WERI-Rb-1 (cell line): ENCODE measurements around the gene NUDCD3.

Experiments used
- DNase-seq: peaks from one replicate; pipeline ENCODE4 v3.0.0-alpha.2; 2020
- H3K27ac ChIP-seq: fragments of 250-450 bp; sonication (Bioruptor Pico); 2 replicates; pipeline ENCODE4 v1.5.1; 2020; ENCODE audit warnings: mild to moderate bottlenecking, moderate library complexity
- H3K27me3 ChIP-seq: fragments of 250-450 bp; sonication (Bioruptor Pico); 2 replicates; pipeline ENCODE4 v1.5.1; 2021; ENCODE audit warnings: mild to moderate bottlenecking, low read depth, moderate library complexity; ENCODE audit not compliant: insufficient read depth, severe bottlenecking
- H3K36me3 ChIP-seq: fragments of 250-450 bp; sonication (Bioruptor Pico); 2 replicates; pipeline ENCODE4 v1.5.1; 2020; ENCODE audit warnings: mild to moderate bottlenecking, moderate library complexity
- H3K4me3 ChIP-seq: 2 replicates; pipeline ENCODE4 v1.5.1; 2011; ENCODE audit warnings: low read depth, mild to moderate bottlenecking, control low read depth, low read length
- H3K9me3 ChIP-seq: fragments of 250-450 bp; sonication (Bioruptor Pico); 2 replicates; pipeline ENCODE4 v1.5.1; 2021; ENCODE audit warnings: mild to moderate bottlenecking, moderate library complexity; ENCODE audit not compliant: severe bottlenecking
- TF ChIP-seq, protein P1 (sequence below): IDR thresholded peaks from 2 replicates; pipeline ENCODE4 v1.5.1; 2011; ENCODE audit warnings: low read depth, mild to moderate bottlenecking, control low read depth, inconsistent platforms, low read length

Gene NUDCD3

DNA sequence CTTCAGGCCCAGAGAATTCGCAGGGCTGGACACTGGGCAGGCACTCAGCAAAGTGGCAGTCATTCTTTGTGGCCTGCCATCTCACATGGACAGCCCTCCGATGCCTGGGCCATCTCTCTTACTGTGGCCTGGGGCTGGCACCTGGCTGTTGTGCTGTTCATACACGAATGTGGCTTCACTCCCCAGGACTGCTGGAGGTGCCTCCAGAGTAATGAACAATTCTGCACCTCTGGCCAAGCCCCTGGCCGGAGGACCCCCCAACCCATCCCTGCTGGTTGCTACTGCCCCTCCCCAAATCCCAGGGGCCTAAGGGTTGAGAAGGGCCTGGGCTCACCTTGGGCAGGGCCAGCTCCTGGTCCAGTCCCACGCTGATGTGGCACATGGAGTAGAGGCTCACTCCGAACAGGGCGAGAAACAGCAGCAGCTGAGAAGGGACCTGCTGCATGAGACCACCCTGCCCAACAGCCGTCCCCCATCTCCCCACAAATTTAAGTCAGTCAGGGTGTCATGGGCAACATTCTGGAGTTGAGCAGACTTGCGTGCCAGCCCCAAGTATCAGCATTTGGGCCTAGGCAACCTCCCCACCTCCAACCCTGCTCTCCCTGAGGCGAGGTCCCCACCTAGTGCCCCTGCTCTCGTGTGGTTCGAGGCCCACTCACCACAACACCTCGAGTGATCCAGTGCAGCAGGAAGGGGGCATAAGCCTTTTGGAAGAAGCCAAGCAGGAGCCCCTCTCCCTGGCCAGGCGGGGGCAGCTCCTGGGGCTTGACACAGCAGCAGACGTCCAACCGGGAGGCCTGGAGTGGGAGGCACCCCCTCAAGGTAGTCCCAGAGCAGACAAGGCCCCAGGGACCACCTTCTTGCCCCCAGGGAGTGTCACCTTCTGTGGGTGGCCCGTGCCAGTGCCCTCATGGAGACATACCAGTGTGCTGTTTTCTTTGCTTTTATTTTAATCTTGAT lies 41.2 kb upstream of the NUDCD3 start:
- H3K4me3 ChIP-seq: no peak overlapping the region
- peaks cover under 1% of the 10 kb centered on the region for H3K9me3 ChIP-seq
- H3K36me3 ChIP-seq: no peaks in the 10 kb centered on the region
- DNase-seq: no peak
- no peak overlapping the region for H3K27ac ChIP-seq
- no peaks in the 10 kb centered on the region for H3K27me3 ChIP-seq
- TF ChIP-seq, protein P1, sequence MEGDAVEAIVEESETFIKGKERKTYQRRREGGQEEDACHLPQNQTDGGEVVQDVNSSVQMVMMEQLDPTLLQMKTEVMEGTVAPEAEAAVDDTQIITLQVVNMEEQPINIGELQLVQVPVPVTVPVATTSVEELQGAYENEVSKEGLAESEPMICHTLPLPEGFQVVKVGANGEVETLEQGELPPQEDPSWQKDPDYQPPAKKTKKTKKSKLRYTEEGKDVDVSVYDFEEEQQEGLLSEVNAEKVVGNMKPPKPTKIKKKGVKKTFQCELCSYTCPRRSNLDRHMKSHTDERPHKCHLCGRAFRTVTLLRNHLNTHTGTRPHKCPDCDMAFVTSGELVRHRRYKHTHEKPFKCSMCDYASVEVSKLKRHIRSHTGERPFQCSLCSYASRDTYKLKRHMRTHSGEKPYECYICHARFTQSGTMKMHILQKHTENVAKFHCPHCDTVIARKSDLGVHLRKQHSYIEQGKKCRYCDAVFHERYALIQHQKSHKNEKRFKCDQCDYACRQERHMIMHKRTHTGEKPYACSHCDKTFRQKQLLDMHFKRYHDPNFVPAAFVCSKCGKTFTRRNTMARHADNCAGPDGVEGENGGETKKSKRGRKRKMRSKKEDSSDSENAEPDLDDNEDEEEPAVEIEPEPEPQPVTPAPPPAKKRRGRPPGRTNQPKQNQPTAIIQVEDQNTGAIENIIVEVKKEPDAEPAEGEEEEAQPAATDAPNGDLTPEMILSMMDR: no peak

DNA sequence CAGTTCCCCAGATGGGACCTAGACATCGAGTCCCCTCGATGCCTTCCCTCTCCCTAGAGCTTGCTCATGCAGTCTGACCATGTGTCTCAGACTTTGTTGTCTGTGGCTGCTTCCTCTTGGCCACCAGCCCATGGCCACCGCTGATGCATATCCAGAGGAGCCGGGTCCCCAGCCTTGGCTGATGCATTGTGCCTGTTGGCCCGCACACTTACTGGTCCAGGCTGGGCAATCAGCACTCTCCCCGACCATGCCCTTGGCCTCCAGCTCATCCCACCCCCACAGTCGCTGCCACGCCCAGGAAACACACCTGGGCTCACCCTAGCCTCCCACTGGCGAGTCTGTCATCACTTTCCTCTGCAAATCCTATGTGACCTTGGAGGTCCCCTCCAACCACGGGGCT lies 40.5 kb upstream of the NUDCD3 start:
- Histone ChIP-seq H3K27me3 (no peaks in the 10 kb centered on the region), H3K27ac (no peak overlapping the region), H3K36me3 (no peaks in the 10 kb centered on the region), H3K9me3 (peaks cover 2% of the 10 kb centered on the region), H3K4me3 (no peak overlapping the region)
- no peak for DNase-seq
- TF ChIP-seq, protein P1: no peak

DNA sequence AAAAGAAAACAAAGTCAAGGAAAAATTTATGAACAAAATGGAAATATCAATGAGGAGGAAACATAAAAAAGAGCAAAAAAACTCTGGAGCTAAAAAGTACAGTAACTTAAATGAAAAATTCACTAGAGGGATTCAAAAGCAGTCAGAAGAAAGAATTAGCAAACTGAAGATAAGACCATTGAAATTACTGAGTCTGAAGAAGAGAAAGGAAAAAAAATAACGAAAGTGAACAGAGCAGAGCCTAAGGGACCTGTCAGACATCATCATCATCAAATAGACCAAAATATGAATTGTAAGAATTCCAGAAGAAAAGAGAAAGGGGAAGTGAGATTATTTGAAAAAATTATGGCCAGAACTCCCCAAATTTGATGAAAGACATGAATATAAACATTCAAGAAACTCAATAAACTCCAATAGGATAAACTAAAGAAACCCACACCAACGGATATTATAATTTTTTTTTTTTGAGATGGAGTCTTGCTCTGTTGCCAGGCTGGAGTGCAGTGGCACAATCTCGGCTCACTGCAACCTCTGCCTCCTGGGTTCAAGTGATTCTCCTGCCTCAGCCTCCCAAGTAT lies 34.4 kb upstream of the NUDCD3 start:
- Histone ChIP-seq H3K27me3 (no peaks in the 10 kb centered on the region), H3K4me3 (no peak overlapping the region), H3K27ac (no peak overlapping the region)

DNA sequence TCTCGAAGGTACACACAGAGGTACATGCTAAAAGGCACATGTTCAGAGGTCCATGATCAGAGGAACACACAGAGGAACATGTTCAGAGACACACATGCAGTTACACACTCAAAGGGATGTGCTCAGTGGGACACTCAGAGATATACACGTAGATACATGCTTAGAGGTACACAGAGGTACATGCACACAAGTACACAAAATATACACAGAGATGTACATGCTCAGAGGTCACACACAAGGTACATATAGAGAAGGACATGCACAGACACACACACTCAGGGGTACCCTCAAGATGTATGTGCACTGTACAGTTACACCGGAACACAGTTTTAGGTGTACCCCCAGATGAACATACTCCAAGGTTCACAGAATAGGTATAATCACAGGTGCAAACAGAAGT lies 31.9 kb upstream of the NUDCD3 start:
- Histone ChIP-seq H3K9me3 (peaks cover 2% of the 10 kb centered on the region), H3K27ac (no peak overlapping the region), H3K36me3 (no peaks in the 10 kb centered on the region), H3K4me3 (no peak overlapping the region), H3K27me3 (no peaks in the 10 kb centered on the region)
- no peak for DNase-seq
- TF ChIP-seq, protein P1: no peak

More for the DNA sequence above, 34.4 kb upstream of the NUDCD3 start:
- no peak for DNase-seq
- Histone ChIP-seq H3K9me3 (peaks cover 2% of the 10 kb centered on the region), H3K36me3 (no peaks in the 10 kb centered on the region)
- TF ChIP-seq, protein P1: no peak

DNA sequence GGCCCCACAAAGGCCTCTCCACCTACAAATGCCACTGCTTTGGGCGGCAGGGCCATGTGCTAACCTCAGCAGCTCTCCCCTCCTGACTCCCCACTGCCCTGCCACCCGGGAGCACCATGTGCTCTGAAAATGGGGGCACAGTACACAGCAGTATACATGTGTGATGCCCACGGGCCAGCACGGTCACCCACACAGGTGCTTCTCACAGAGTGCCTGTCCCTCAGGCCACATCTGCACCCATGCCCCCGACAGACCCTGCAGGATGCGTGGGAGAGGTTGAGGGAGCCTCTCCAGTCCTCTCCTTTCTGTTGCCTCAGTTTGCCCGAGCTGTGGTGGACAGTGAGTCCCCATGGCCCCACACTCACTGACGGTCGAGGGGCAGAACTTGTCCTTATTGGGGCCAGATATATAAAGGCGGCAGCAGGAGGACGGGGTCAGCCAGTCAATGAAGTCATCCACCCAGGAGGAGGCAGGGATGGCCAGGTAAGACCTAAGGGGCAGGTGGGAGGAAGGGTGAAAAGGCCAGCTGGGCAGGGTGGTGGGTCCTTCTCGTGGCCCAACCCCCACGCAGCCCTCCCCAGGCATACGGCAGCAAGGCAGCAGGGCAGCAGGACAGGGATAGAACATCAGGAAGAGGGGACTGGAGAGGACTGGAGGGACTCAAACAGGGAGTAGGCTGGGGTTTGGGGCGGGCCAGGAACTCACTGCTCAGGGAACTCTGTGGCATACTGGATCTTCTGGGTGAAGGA lies 31.1 kb upstream of the NUDCD3 start:
- H3K36me3 ChIP-seq: no peaks in the 10 kb centered on the region
- DNase-seq: no peak
- no peak overlapping the region for H3K4me3 ChIP-seq
- peaks cover under 1% of the 10 kb centered on the region for H3K9me3 ChIP-seq
- H3K27me3 ChIP-seq: no peaks in the 10 kb centered on the region
- no peak overlapping the region for H3K27ac ChIP-seq
- TF ChIP-seq, protein P1: no peak
